H9 (cell line): ENCODE data around the gene SV2C. TPM values are rescaled to one million over a fixed set of nuclear protein-coding genes. Genes with fewer than 3 reads are reported as not detected.

Experiments
- DNase-seq: peaks from one replicate; pipeline ENCODE4 v3.0.0-alpha.2; 2017
- H2AFZ ChIP-seq: one replicate; pipeline ENCODE4 v1.6.1; 2013; ENCODE audit warnings: mild to moderate bottlenecking, low read length, control low read depth, moderate library complexity
- H2AK5ac ChIP-seq: 2 replicates; pipeline ENCODE4 v1.6.1; 2013; ENCODE audit warnings: low read length, control low read depth, mixed read lengths; ENCODE audit not compliant: insufficient read length
- H2BK120ac ChIP-seq: one replicate; pipeline ENCODE4 v1.6.1; 2013; ENCODE audit warnings: low read depth, mild to moderate bottlenecking, low read length, control low read depth, inconsistent platforms; ENCODE audit not compliant: poor library complexity, severe bottlenecking
- H2BK12ac ChIP-seq: 2 replicates; pipeline ENCODE4 v1.6.1; 2013; ENCODE audit warnings: low read length, control low read depth, mixed read lengths, low read depth; ENCODE audit not compliant: insufficient read length
- H2BK15ac ChIP-seq: 2 replicates; pipeline ENCODE4 v1.6.1; 2013; ENCODE audit warnings: low read depth, low read length, control low read depth
- H2BK20ac ChIP-seq: one replicate; pipeline ENCODE4 v1.6.1; 2013; ENCODE audit warnings: low read depth, mild to moderate bottlenecking, low read length, control low read depth, inconsistent platforms; ENCODE audit not compliant: poor library complexity, severe bottlenecking
- H2BK5ac ChIP-seq: 2 replicates; pipeline ENCODE4 v1.6.1; 2013; ENCODE audit warnings: low read length, control low read depth, mixed read lengths; ENCODE audit not compliant: insufficient read length
- H3K14ac ChIP-seq: 2 replicates; pipeline ENCODE4 v1.6.1; 2013; ENCODE audit warnings: low read length, control low read depth; ENCODE audit not compliant: insufficient read depth
- H3K18ac ChIP-seq: 2 replicates; pipeline ENCODE4 v1.6.1; 2013; ENCODE audit warnings: low read depth, mild to moderate bottlenecking, mixed read lengths, low read length, control low read depth; ENCODE audit not compliant: insufficient read length
- H3K23ac ChIP-seq: 2 replicates; pipeline ENCODE4 v1.6.1; 2013; ENCODE audit warnings: low read length, control low read depth, mixed read lengths, low read depth; ENCODE audit not compliant: insufficient read length
- H3K23me2 ChIP-seq: 2 replicates; pipeline ENCODE4 v1.6.1; 2013; ENCODE audit warnings: low read depth, mild to moderate bottlenecking, mixed read lengths, low read length, control low read depth; ENCODE audit not compliant: insufficient read length, poor library complexity, severe bottlenecking
- H3K27ac ChIP-seq: 2 replicates; pipeline ENCODE4 v1.5.1; 2013; ENCODE audit warnings: low read length, control low read depth, mixed read lengths, low read depth; ENCODE audit not compliant: insufficient read length
- H3K27me3 ChIP-seq: 2 replicates; pipeline ENCODE4 v1.6.1; 2013; ENCODE audit warnings: low read length, control low read depth, inconsistent platforms; ENCODE audit not compliant: insufficient read depth
- H3K4ac ChIP-seq: 2 replicates; pipeline ENCODE4 v1.6.1; 2013; ENCODE audit warnings: low read depth, mild to moderate bottlenecking, control low read depth, inconsistent platforms, low read length, moderate library complexity
- H3K4me1 ChIP-seq: 2 replicates; pipeline ENCODE4 v1.6.1; 2013; ENCODE audit warnings: low read length, control low read depth, inconsistent platforms; ENCODE audit not compliant: insufficient read depth
- H3K4me2 ChIP-seq: 2 replicates; pipeline ENCODE4 v1.6.1; 2013; ENCODE audit warnings: low read length, control low read depth, mixed read lengths; ENCODE audit not compliant: insufficient read length, insufficient read depth
- H3K56ac ChIP-seq: 2 replicates; pipeline ENCODE4 v1.6.1; 2013; ENCODE audit warnings: low read depth, mild to moderate bottlenecking, mixed read lengths, low read length, control low read depth; ENCODE audit not compliant: insufficient read length
- H3K79me1 ChIP-seq: 2 replicates; pipeline ENCODE4 v1.6.1; 2013; ENCODE audit warnings: low read depth, mild to moderate bottlenecking, moderate library complexity, low read length, control low read depth, inconsistent platforms; ENCODE audit not compliant: insufficient read depth, poor library complexity, severe bottlenecking
- H3K79me2 ChIP-seq: 2 replicates; pipeline ENCODE4 v1.6.1; 2013; ENCODE audit warnings: low read length, control low read depth, inconsistent platforms; ENCODE audit not compliant: insufficient read depth
- H3K9ac ChIP-seq: 2 replicates; pipeline ENCODE4 v1.6.1; 2013; ENCODE audit warnings: low read length, control low read depth, mixed read lengths; ENCODE audit not compliant: insufficient read length; ENCODE audit errors: extremely low read depth
- H3K9me3 ChIP-seq: one replicate; pipeline ENCODE4 v1.6.1; 2013; ENCODE audit warnings: low read depth, low read length, inconsistent platforms; ENCODE audit not compliant: control insufficient read depth
- H3T11ph ChIP-seq: one replicate; pipeline ENCODE4 v1.6.1; 2013; ENCODE audit warnings: mild to moderate bottlenecking, low read length, control low read depth, inconsistent platforms
- H4K20me1 ChIP-seq: one replicate; pipeline ENCODE4 v1.6.1; 2013; ENCODE audit not compliant: control insufficient read depth, insufficient read length, insufficient read depth
- H4K5ac ChIP-seq: 2 replicates; pipeline ENCODE4 v1.6.1; 2013; ENCODE audit warnings: low read depth, mild to moderate bottlenecking, mixed read lengths, low read length, control low read depth; ENCODE audit not compliant: insufficient read length
- H4K8ac ChIP-seq: replicated peaks from 2 replicates; pipeline ENCODE4 v1.6.1; 2013; ENCODE audit warnings: low read length, control low read depth, mixed read lengths, low read depth; ENCODE audit not compliant: insufficient read length
- H4K91ac ChIP-seq: 2 replicates; pipeline ENCODE4 v1.6.1; 2013; ENCODE audit warnings: low read depth, mild to moderate bottlenecking, moderate library complexity, mixed read lengths, low read length, control low read depth; ENCODE audit not compliant: insufficient read length
- H3K27ac Mint-ChIP-seq, 3 experiments: 2 replicates in 2 of 3; 3 replicates in 1 of 3; pipeline ENCODE4 v1.8.0; 2020 to 2021; ENCODE audit warnings: mixed read lengths in 3 of 3, mild to moderate bottlenecking in 1 of 3, moderate library complexity in 1 of 3
- H3K27me3 Mint-ChIP-seq: 2 replicates; pipeline ENCODE4 v1.8.0; 2021; ENCODE audit warnings: low read depth, mild to moderate bottlenecking, moderate library complexity, mixed read lengths
- H3K36me3 Mint-ChIP-seq, 3 experiments: 2 replicates in 2 of 3; 3 replicates in 1 of 3; pipeline ENCODE4 v1.8.0; 2020 to 2021; ENCODE audit warnings: low read depth in 3 of 3, mixed read lengths in 3 of 3; ENCODE audit not compliant: insufficient read depth in 1 of 3
- H3K4me1 Mint-ChIP-seq, 2 experiments: 2 replicates each; pipeline ENCODE4 v1.8.0; 2020; ENCODE audit warnings: mixed read lengths in 2 of 2
- H3K4me3 Mint-ChIP-seq, 2 experiments: 2 replicates in 1 of 2; 3 replicates in 1 of 2; pipeline ENCODE4 v1.8.0; 2020 to 2021; ENCODE audit warnings: mild to moderate bottlenecking in 2 of 2, mixed read lengths in 2 of 2, moderate library complexity in 1 of 2
- H3K9me3 Mint-ChIP-seq, 2 experiments: 2 replicates in 1 of 2; 3 replicates in 1 of 2; pipeline ENCODE4 v1.8.0; 2020; ENCODE audit warnings: mild to moderate bottlenecking in 2 of 2, mixed read lengths in 2 of 2, moderate library complexity in 1 of 2
- CTCF ChIP-seq: fragments of 200-600 bp; sonication (generic); conservative IDR thresholded peaks from 3 replicates; pipeline ENCODE4 v1.8.0; 2021; ENCODE audit warnings: antibody characterized with exemption, mild to moderate bottlenecking
- WGBS: extraction: QIAGEN DNeasy Blood & Tissue Kit; methylation state at CpG from one replicate; pipeline ENCODE4 v1.1.7; 2013; ENCODE audit warnings: missing lambda C conversion rate, low lambda C conversion rate, mixed read lengths; ENCODE audit not compliant: insufficient read length; ENCODE audit errors: extremely low coverage; 5-methylcytosine and 5-hydroxymethylcytosine counted together
- total RNA-seq: library from RNA; stranded (reverse); gene quantifications from 2 replicates; pipeline ENCODE4 v1.2.1, GENCODE V29; 2021

SV2C gene
- total RNA-seq, 1 experiment from 2014 or later = 0.09 TPM

- H3K27ac Mint-ChIP-seq = peak overlapping the region in 1 of 3 experiments; percentile 37; a peak in 1 of 7 replicates
- no peak overlapping the region for H3K18ac ChIP-seq
These were observed 31.1 kb downstream of the SV2C start for GRCh38 chr5:76114179-76114851.

More at GRCh38 chr5:76114179-76114851, 31.1 kb downstream of the SV2C start:
- DNase-seq = no peak
- Histone ChIP-seq H3K27me3 (no peaks in the 10 kb centered on the region), H3K14ac (no peak overlapping the region), H3K27ac (no peak overlapping the region), H2BK20ac (no peak overlapping the region), H2BK12ac (no peak overlapping the region), H3K79me2 (no peaks in the 10 kb centered on the region), H2AFZ (no peak overlapping the region), H3K4me2 (no peak overlapping the region), H4K20me1 (no peaks in the 10 kb centered on the region), H3K23ac (no peak overlapping the region), H3K9me3 (no peaks in the 10 kb centered on the region), H4K5ac (no peak overlapping the region), H3K56ac (no peak overlapping the region), H3K4ac (no peak overlapping the region), H3K4me1 (peaks cover 2% of the 10 kb centered on the region; the same call in 1 of the 2 replicates), H3T11ph (no peak overlapping the region), H3K23me2 (no peaks in the 10 kb centered on the region), H2BK5ac (no peak overlapping the region), H2AK5ac (no peak overlapping the region), H4K91ac (no peak overlapping the region), H2BK15ac (no peak overlapping the region), H2BK120ac (no peak overlapping the region), H3K9ac (no peak overlapping the region), H4K8ac (no peak overlapping the region), H3K79me1 (no peaks in the 10 kb centered on the region)
- Mint-ChIP-seq H3K27me3 (peaks cover 4% of the 10 kb centered on the region; the same call in 1 of the 2 replicates), H3K4me1 (peaks cover 9 to 25% of the 10 kb centered on the region in 2 experiments), H3K4me3 (no peak overlapping the region), H3K9me3 (no peaks in the 10 kb centered on the region), H3K36me3 (no peaks in the 10 kb centered on the region)
- WGBS = no CpG with 5 or more reads among the region's 5 CpGs
- no peak for TF ChIP-seq CTCF
